Fibroblast of lung (primary cell): ENCODE results near the gene NHS.

Experiments
- CTCF ChIP-seq, 2 donors: IDR thresholded peaks in 1 of 2; conservative IDR thresholded peaks in 1 of 2; 1 replicate in 1 of 2; 2 replicates in 1 of 2; pipeline ENCODE4 v1.5.1; 2011 to 2012; ENCODE audit warnings: low read length in 2 of 2, control low read depth in 1 of 2, inconsistent platforms in 1 of 2, low read depth in 1 of 2, mild to moderate bottlenecking in 1 of 2
- EZH2 ChIP-seq: IDR thresholded peaks from 2 replicates; pipeline ENCODE4 v1.5.1; 2012; ENCODE audit warnings: low read length, control low read depth, mild to moderate bottlenecking; ENCODE audit errors: missing control alignments

GRCh38 chrX:17553961-17554482, 179.0 kb downstream of the NHS start:
- TF ChIP-seq CTCF (conservative IDR thresholded peaks at IDR 0.05 in 1 of 2, IDR thresholded peaks at IDR 0.05 in 1 of 2; ENCODE audit: low read depth in 1 of 2, low read length in 2 of 2) (no peak), EZH2 (no peak)
